HCT116 (cell line): ENCODE measurements around the gene RPH3AL. TPM values are rescaled to one million over a fixed set of nuclear protein-coding genes. Genes with fewer than 3 reads are reported as not detected.

ENCODE experiments used
- ATAC-seq: fragments of 200-7000 bp; cut with Tn5 transposase; 2 replicates; pipeline ENCODE4 v1.9.1; 2020; ENCODE audit warnings: mild to moderate bottlenecking, moderate library complexity
- BruUV-seq: library from RNA; stranded (reverse); fragments of 400-500 nt; replicated peaks from 2 replicates; lab custom pipeline; 2021; lab: Mats Ljungman, UMichigan
- CTCF ChIA-PET: fragments of 300-600 bp; sonication (Branson Sonifier 250); formaldehyde crosslinking; loops from one replicate; lab custom pipeline; 2021; ENCODE audit warnings: antibody characterized with exemption; lab: Charles Lee
- POLR2A ChIA-PET: fragments of 300-600, 350-600 bp; sonication (Branson Sonifier 250); formaldehyde crosslinking; loops from one replicate; lab custom pipeline; 2021; ENCODE audit warnings: antibody characterized with exemption; lab: Charles Lee
- RAD21 ChIA-PET, 2 experiments: fragments of 300-600 bp; sonication (Branson Sonifier 250); formaldehyde crosslinking; loops; one replicate each; lab custom pipeline; 2023; ENCODE audit warnings: low total read pairs in 2 of 2; ENCODE audit not compliant: uncharacterized antibody in 2 of 2, unreplicated experiment in 2 of 2, low non-redundant PET in 1 of 2; lab: Charles Lee
- DNase-seq: peaks from one replicate; pipeline ENCODE4 v3.0.0-alpha.2; 2010; ENCODE audit warnings: low read depth, low spot score
- H2AFZ ChIP-seq: fragments of 200-600 bp; shearing (Covaris generic), sonication (generic); 2 replicates; pipeline ENCODE4 v1.6.1; 2017; ENCODE audit warnings: low read depth, mixed run types, mixed read lengths, antibody characterized with exemption, low read length; ENCODE audit not compliant: poor library complexity, severe bottlenecking
- H3K27ac ChIP-seq: 2 replicates; pipeline ENCODE4 v1.5.1; 2012; ENCODE audit warnings: low read depth, low read length
- H3K27me3 ChIP-seq: fragments of 200-600 bp; sonication (generic); 2 replicates; pipeline ENCODE4 v1.6.1; 2016; ENCODE audit warnings: mixed run types, low read length, mixed read lengths; ENCODE audit not compliant: insufficient read depth
- H3K36me3 ChIP-seq, 2 experiments: fragments of 200-500 bp in 1 of 2; fragments of 200-600 bp in 1 of 2; sonication (Bioruptor generic) in 1 of 2; sonication (generic) in 1 of 2; 2 replicates each; pipeline versions ENCODE4 v1.5.1 to v1.6.1; 2014 to 2016; ENCODE audit warnings: low read length in 2 of 2, inconsistent platforms in 1 of 2, mixed read lengths in 1 of 2, mixed run types in 1 of 2; ENCODE audit not compliant: insufficient read depth in 2 of 2, control insufficient read depth in 1 of 2
- H3K4me1 ChIP-seq, 2 experiments: fragments of 200-600 bp in 1 of 2; sonication (generic) in 1 of 2; 2 replicates each; pipeline versions ENCODE4 v1.5.1 to v1.6.1; 2012 to 2017; ENCODE audit warnings: low read length in 2 of 2, inconsistent platforms in 1 of 2, mild to moderate bottlenecking in 1 of 2, mixed read lengths in 1 of 2, mixed run types in 1 of 2, moderate library complexity in 1 of 2; ENCODE audit not compliant: insufficient read depth in 2 of 2, control insufficient read depth in 1 of 2
- H3K4me2 ChIP-seq: fragments of 200-600 bp; sonication (generic); 2 replicates; pipeline ENCODE4 v1.6.1; 2017; ENCODE audit warnings: mixed run types, low read length, mixed read lengths
- H3K4me3 ChIP-seq, 2 experiments: fragments of 200-600 bp in 1 of 2; sonication (generic) in 1 of 2; replicated peaks in 1 of 2; 2 replicates each; pipeline ENCODE4 v1.5.1; 2011 to 2016; ENCODE audit warnings: low read length in 2 of 2, control low read depth in 1 of 2, low read depth in 1 of 2, mild to moderate bottlenecking in 1 of 2, mixed read lengths in 1 of 2, mixed run types in 1 of 2
- H3K79me2 ChIP-seq: fragments of 200-600 bp; sonication (generic); 2 replicates; pipeline ENCODE4 v1.6.1; 2017; ENCODE audit warnings: mild to moderate bottlenecking, mixed run types, low read length, moderate library complexity, mixed read lengths; ENCODE audit not compliant: insufficient read depth
- H3K9ac ChIP-seq: fragments of 200-600 bp; sonication (generic); 2 replicates; pipeline ENCODE4 v1.6.1; 2016; ENCODE audit warnings: low read length, mixed read lengths
- H3K9me2 ChIP-seq: fragments of 200-600 bp; sonication (generic), shearing (Covaris generic); 2 replicates; pipeline ENCODE4 v1.6.1; 2017; ENCODE audit warnings: mixed run types, mild to moderate bottlenecking, moderate library complexity; ENCODE audit not compliant: insufficient read depth
- H3K9me3 ChIP-seq, 2 experiments: fragments of 200-500 bp in 1 of 2; fragments of 200-600 bp in 1 of 2; sonication (Bioruptor generic) in 1 of 2; sonication (generic) in 1 of 2; 2 replicates each; pipeline ENCODE4 v1.6.1; 2014 to 2017; ENCODE audit warnings: low read length in 2 of 2, mixed read lengths in 2 of 2, inconsistent platforms in 1 of 2, low read depth in 1 of 2, mild to moderate bottlenecking in 1 of 2, mixed run types in 1 of 2, moderate library complexity in 1 of 2; ENCODE audit not compliant: control insufficient read depth in 1 of 2, insufficient read depth in 1 of 2
- H4K20me1 ChIP-seq: fragments of 200-600 bp; sonication (generic), shearing (Covaris generic); 2 replicates; pipeline ENCODE4 v1.6.1; 2017; ENCODE audit warnings: mixed run types, mild to moderate bottlenecking, moderate library complexity; ENCODE audit not compliant: insufficient read depth
- EGR1 ChIP-seq: IDR thresholded peaks from 2 replicates; pipeline ENCODE4 v1.6.1; 2012; ENCODE audit warnings: low read depth
- ELF1 ChIP-seq: IDR thresholded peaks from 2 replicates; pipeline ENCODE4 v1.6.1; 2012; ENCODE audit warnings: low read depth, borderline replicate concordance
- EZH2phosphoT487 ChIP-seq: fragments of 200-600 bp; IDR thresholded peaks from 2 replicates; pipeline ENCODE4 v1.6.1; 2018; ENCODE audit warnings: antibody characterized with exemption, borderline replicate concordance
- SIN3A ChIP-seq: IDR thresholded peaks from 2 replicates; pipeline ENCODE4 v1.6.1; 2012; ENCODE audit warnings: low read depth
- SP1 ChIP-seq: IDR thresholded peaks from 2 replicates; pipeline ENCODE4 v1.6.1; 2012; ENCODE audit warnings: low read depth
- TCF7L2 ChIP-seq: IDR thresholded peaks from 2 replicates; pipeline ENCODE4 v1.7.0; 2011; ENCODE audit warnings: borderline replicate concordance, inconsistent platforms; ENCODE audit not compliant: insufficient read depth, insufficient read length; ENCODE audit errors: extremely low read depth
- YY1 ChIP-seq: IDR thresholded peaks from 2 replicates; pipeline ENCODE4 v1.6.1; 2011; ENCODE audit warnings: low read length, low read depth, moderate library complexity, mild to moderate bottlenecking; ENCODE audit not compliant: insufficient replicate concordance; ENCODE audit errors: extremely low read depth
- ZFX ChIP-seq: fragments of 450-650 bp; IDR thresholded peaks from 2 replicates; pipeline ENCODE4 v1.6.1; 2017
- intact Hi-C: fragments of 100-400 bp; cut with micrococcal nuclease; formaldehyde crosslinking; loops from 2 replicates; pipeline ENCODE4 v1.10.0; 2022
- total RNA-seq: library from RNA; stranded (reverse); gene quantifications from one replicate; pipeline ENCODE4 v1.2.1, GENCODE V29; 2021; ENCODE audit not compliant: unreplicated experiment
- TF ChIP-seq, protein P1 (sequence below), 3 experiments: fragments of 200-600 bp in 1 of 3; sonication (generic) in 1 of 3; IDR thresholded peaks in 2 of 3; conservative IDR thresholded peaks in 1 of 3; 2 replicates each; pipeline ENCODE4 v1.5.1; 2012 to 2017; ENCODE audit warnings: low read depth in 2 of 3, low read length in 2 of 3, antibody characterized with exemption in 1 of 3, borderline replicate concordance in 1 of 3, control low read depth in 1 of 3, mild to moderate bottlenecking in 1 of 3, mixed read lengths in 1 of 3, mixed run types in 1 of 3, moderate library complexity in 1 of 3; ENCODE audit not compliant: insufficient read depth in 1 of 3

Gene RPH3AL
- total RNA-seq, 1 experiment from 2014 or later, result 17.0 TPM

DNA sequence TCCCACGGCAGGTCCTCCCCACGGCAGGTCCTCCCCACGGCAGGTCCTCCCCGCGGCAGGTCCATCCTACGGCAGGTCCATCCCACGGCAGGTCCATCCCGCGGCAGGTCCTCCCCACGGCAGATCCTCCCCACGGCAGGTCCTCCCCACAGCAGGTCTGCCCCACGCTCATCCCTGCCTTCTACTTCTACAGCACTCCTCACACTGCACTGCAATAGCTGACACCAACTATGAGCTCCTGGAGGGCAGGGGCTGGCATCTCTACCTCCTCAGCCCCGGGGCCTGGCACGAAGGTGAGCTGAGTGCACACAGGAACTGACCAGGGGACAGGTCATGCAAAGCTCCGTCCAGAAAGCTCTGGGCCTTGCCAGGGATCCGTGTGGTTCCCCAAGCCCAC is 45.3 kb downstream of the RPH3AL start:
- Histone ChIP-seq H3K9me3 (no peaks in the 10 kb centered on the region), H3K36me3 (no peaks in the 10 kb centered on the region), H2AFZ (no peak overlapping the region), H4K20me1 (no peaks in the 10 kb centered on the region), H3K4me3 (no peak overlapping the region), H3K27me3 (no peaks in the 10 kb centered on the region), H3K9ac (no peak overlapping the region), H3K79me2 (no peaks in the 10 kb centered on the region), H3K9me2 (no peaks in the 10 kb centered on the region), H3K27ac (no peak overlapping the region), H3K4me1 (no peaks in the 10 kb centered on the region), H3K4me2 (no peak overlapping the region)
- ChIA-PET POLR2A (interaction anchor here (0.7 kb wide), 1 partner anchor 79 kb away, joined by 3 read pairs; no protein-coding TSS in a partner anchor), RAD21 (no interaction called here), CTCF (no interaction called here)
- TF ChIP-seq SIN3A (no peak), EGR1 (no peak), EZH2phosphoT487 (no peak), ZFX (no peak), ELF1 (no peak), TCF7L2 (no peak), SP1 (no peak), YY1 (no peak)
- TF ChIP-seq, protein P1, sequence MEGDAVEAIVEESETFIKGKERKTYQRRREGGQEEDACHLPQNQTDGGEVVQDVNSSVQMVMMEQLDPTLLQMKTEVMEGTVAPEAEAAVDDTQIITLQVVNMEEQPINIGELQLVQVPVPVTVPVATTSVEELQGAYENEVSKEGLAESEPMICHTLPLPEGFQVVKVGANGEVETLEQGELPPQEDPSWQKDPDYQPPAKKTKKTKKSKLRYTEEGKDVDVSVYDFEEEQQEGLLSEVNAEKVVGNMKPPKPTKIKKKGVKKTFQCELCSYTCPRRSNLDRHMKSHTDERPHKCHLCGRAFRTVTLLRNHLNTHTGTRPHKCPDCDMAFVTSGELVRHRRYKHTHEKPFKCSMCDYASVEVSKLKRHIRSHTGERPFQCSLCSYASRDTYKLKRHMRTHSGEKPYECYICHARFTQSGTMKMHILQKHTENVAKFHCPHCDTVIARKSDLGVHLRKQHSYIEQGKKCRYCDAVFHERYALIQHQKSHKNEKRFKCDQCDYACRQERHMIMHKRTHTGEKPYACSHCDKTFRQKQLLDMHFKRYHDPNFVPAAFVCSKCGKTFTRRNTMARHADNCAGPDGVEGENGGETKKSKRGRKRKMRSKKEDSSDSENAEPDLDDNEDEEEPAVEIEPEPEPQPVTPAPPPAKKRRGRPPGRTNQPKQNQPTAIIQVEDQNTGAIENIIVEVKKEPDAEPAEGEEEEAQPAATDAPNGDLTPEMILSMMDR (IDR thresholded peaks at IDR 0.05 in 2 of 3, conservative IDR thresholded peaks at IDR 0.05 in 1 of 3; ENCODE audit: borderline replicate concordance in 1 of 3, insufficient read depth in 1 of 3, low read depth in 2 of 3, low read length in 2 of 3), result no peak
- DNase-seq, result no peak
- ATAC-seq, result no peak
- intact Hi-C loops, result no loop called here
- no TSS peak for BruUV-seq
